Activated T-cell treated with anti-CD3 and anti-CD28 coated beads, Interleukin-2, amount 50 U/mL, for 1 hour (primary cell): ENCODE measurements around the gene INPP1.
A peak's percentile ranks its signal among the peaks of the same experiment; 100 is the strongest.
"Not testable (repeated sequence)": the region's sequence is repeated elsewhere in the genome, so short reads cannot be mapped to it uniquely, and the experiment has no call there.

Experiments
- DNase-seq: peaks from one replicate; pipeline ENCODE4 v3.0.0-alpha.2; 2020

The INPP1 gene, protein sequence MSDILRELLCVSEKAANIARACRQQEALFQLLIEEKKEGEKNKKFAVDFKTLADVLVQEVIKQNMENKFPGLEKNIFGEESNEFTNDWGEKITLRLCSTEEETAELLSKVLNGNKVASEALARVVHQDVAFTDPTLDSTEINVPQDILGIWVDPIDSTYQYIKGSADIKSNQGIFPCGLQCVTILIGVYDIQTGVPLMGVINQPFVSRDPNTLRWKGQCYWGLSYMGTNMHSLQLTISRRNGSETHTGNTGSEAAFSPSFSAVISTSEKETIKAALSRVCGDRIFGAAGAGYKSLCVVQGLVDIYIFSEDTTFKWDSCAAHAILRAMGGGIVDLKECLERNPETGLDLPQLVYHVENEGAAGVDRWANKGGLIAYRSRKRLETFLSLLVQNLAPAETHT

DNA sequence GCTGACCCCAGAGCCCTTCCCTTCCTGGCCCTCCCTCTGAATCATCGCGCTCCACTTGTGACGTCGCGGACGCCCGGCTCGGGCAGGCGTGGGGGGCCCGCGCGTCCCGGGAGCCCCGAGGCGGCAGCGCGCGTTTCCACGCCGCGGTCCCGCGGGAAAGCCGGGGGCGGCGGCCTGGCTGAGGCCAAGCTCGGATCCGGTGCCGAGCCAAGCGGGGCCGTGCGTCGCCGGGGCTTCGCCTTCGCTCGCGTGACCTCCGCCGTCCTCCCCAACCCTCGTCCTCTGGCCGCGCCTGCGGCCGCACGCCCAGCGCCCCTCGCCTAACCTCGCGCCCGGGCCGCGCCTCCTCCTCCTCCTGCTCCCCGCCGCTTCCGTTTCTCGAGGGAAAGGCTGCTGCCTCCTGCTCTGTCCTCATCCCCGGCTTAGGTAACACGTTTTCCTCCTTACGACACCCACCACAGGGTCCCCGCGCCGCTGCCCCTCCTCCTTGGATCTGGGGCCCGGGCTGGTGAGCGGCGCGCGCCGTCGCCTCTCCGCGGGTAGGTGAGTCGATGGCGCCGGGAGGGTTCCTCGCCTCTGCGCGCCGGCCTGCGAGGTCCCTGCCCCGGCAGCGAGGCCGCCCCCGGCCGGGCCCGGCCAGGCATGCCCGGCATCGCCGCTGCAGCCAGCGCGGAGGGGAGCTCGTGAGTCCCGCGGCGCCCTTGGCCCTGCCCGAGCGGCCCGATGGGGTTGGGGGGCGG lies at the start of gene INPP1:
TSS of gene INPP1 (plus strand) at position 54 of the 740 bp plus-strand sequence. CDS start 16,514 bp downstream, outside the sequence.
- DNase-seq, result peak; percentile 56

DNA sequence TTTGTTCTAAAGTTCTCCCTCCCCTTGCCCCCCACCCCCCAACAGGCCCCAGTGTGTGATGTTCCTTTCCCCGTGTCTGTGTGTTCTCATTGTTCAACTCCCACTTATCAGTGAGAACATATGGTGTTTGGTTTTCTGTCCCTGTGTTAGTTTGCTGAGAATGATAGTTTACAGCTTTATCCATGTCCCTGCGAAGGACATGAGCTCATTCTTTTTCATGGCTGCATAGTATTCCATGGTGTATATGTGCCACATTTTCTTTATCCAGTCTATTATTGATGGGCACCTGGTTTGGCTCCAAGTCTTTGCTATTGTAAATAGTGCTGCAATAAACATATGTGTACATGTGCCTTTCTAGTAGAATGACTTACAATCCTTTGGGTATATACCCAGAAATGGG lies 45.5 kb upstream of the INPP1 start:
- not testable (repeated sequence) for DNase-seq

DNA sequence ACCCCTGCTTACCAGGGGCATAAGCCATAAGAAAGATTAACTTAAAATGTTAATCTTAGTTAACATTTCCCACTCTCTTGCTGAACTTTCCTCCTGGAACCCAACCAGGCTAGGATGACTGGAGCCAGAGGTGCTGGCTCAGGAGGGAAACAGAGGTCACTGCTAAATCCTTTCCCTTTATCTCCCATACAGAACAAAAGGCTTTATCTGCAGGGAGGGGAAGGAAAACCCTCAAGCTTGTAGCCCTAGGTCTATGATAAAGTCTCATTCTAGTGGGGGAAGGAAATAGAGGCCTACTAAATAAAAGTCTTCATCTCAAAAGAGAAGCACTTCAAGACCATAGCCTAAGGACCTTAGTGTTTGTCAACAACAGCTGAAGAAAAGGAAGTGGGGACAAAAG lies 42.4 kb upstream of the INPP1 start:
- no peak for DNase-seq

DNA sequence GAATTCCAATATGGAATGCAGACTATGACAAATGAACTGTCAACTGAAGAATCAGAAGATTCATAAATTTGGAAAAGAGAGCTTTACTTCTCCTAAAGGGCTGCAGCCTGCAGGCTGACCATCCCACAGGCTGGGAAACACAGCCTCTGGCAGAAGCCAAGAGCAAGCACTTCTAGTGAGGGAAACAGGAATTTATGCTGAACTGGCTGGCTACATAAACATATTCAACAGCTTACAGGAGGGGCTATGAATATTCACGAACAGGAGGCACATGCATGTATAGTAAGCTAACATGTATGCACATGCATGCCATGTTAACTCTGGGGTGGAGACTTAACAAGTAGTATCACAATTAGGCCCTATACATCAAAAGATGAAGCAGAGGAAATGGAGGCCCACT lies 41.3 kb upstream of the INPP1 start:
- DNase-seq, result no peak

DNA sequence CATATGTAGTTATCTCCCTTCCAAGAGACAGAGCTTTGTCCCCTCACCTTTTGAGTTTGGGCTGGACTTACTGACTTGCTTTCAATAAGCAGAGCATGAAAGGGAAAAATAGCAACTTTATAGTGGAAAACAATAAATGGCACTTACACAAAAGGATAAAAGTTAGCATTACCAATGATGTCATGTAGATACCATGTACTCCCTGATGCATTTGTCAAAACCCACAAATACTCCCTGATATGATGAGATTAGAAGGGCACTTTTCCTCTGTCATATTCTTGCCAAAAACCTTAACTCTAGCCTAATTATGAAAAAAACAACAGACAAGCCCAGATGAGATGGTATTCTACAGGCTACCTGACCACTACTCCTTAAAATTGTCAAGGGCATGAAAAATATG lies 39.7 kb upstream of the INPP1 start:
- no peak for DNase-seq

DNA sequence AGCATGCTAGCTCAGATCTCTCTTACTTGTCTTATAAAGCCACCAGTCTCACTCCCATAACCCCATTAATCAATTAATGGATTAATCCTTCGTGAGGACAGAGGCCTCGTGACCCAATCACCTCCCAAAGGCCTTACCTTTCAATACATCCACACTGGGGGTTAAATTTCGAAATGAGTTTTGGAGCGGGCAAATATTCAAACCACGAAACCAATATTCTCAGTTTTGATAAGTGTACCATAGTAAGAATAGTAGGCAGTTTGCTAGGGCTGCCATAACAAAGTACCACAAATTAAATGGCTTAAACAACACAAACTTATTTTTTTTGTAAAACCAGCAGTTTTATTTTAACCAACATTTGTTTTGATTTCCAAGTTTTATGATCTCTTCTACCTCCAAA lies 39.0 kb upstream of the INPP1 start:
- DNase-seq, result no peak

DNA sequence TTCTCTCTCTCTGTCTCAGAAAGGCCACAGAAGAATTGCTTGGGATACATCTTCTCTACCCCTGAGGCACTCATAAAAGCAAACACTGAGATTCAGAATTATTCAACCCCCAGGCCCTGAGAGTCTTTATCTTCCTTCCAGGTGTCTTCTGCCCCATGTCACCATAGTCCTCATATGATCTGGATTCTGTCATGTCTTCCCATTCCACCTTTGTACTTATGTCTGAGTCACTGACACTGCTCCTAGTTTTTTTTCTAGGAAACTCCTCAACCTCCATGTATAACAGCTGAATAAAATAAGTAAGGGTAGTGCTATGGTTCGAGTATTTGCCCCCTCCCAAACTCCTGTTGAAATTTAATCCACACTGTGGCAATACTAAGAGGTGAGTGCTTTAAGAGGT lies 35.4 kb upstream of the INPP1 start:
- no peak for DNase-seq

DNA sequence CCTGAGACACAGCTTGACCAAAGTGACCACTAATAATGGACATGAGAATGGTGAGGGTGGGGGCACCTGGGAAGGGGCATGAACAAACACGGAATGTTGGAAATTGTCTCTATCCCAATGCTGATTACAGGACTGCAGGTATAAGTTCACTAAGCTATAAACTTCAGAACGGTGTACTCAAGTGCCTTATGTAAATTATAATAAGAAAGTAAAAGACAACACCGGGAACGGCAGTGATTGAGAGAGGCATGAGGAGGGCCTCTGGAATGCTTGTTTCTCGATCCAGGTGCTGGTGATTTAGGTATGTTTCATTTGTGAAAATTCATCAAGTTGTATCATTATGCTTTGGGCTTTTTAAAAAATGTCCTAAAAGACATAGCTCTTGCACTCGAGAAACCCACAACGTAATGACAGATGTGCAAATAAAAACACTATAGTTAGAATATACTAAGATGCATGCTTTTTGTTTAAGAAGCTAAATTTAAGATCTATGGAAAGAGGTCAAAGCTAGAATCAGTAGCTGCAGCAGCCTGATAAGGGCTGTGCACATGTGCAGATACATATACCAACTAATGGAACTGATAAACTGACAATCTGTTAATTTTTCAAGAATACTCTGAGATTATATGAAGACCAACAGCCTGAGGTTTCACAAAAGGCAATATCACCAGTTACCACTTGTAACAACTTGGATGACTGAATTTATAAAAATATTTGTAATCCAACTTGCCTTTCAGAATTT lies 31.3 kb upstream of the INPP1 start:
- no peak for DNase-seq

DNA sequence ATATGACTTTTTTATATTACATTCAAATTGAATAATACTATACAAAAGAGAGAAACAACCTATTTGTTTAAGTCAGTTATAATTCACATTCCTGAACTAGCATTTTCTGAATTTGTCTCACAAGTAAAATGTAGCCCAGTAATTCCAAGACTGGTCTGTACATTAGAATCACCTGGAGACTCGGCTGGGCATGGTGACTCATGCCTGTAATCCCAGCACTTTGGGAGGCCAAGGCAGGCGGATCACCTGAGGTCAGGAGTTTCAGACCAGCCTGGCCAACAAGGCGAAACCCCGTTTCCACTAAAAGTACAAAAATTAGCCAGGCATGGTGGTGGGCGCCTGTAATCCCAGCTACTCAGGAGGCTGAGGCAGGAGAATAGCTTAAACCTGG lies 30.8 kb upstream of the INPP1 start:
- not testable (repeated sequence) for DNase-seq

DNA sequence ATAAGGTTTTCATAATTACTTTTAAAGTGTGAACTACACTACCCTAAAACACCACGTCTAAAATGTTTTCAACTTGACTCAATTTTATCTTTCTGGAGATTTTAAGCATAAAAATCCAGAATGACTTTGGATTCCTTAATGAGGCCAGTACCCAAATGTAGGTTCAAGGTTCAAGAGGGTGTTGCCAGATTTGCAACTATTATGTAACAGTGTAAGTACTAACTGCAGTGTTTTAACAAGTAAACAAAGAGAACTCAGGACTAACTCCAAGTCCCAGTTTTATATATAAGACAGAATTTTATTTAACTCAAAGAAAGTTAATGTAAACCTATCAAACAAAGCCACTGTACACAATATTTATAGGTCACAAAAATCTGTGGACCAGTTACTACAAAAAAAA lies 29.5 kb upstream of the INPP1 start:
- DNase-seq, result no peak

DNA sequence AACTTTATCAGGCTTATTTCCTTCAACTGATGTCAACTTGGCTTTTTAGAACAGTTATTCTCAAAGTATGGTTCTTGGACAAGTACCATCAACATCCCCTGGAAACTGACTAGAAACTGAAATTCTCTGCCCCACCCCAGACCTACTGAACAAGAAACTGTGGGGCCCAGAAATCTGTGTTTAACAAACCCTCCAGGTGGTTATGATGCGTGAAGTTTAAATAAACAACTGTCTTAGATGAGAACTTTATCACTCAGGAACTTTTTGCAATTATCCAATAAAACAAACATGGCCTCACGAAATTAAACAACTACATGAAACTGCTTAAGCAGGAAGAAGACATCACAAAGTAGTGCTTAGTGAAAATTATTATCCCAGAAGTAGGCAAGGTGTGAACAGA lies 28.1 kb upstream of the INPP1 start:
- DNase-seq, result no peak

DNA sequence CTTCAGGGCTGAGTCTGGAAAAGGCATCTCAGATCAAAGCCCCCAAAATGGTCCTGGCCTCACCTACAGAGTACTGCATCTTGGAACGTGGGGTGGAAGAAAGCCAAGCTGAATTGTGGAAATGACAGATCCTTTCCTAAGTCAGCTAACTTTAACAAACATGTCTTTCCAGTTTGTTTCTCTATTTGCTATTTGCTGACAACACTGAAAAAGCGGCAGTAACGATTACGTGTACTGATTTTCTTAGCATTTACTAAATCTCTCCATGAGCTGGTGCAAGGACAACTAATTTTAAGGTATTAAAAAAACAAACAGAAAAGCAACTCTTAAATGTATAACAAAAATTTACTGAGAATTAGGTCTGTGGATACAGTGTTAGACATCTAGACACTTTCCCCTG lies 24.9 kb upstream of the INPP1 start:
- no peak for DNase-seq

DNA sequence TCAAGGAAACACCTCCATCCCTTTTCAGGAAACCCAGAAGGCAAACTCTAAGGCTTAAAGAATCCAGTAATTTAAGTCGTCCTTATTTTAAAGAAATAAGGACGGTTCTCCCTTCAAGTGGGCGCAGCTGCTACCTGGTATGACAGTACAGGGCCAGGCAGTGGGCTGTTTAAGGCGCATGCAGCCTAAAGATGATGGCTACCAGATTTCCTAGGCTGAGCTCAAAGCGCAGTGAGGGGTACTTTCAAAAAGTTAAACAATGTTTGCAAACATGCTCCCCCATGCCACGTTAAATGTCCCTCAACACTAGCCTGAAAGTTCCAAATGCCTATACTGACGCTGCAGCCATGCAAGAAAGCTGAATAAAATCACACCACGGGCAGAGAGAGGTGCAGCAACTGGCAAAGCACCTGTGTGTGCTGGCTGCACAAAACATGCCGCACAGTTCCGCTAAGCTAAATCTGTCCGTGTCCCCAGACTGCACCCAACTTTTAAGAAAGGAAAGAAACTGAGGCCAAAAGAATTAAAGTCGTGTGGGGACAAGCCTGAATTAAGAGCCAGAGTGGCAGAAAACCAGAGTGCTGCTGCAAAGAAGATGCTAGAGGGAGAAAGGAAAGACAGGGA lies 24.3 kb upstream of the INPP1 start:
- DNase-seq, result peak; percentile 37

DNA sequence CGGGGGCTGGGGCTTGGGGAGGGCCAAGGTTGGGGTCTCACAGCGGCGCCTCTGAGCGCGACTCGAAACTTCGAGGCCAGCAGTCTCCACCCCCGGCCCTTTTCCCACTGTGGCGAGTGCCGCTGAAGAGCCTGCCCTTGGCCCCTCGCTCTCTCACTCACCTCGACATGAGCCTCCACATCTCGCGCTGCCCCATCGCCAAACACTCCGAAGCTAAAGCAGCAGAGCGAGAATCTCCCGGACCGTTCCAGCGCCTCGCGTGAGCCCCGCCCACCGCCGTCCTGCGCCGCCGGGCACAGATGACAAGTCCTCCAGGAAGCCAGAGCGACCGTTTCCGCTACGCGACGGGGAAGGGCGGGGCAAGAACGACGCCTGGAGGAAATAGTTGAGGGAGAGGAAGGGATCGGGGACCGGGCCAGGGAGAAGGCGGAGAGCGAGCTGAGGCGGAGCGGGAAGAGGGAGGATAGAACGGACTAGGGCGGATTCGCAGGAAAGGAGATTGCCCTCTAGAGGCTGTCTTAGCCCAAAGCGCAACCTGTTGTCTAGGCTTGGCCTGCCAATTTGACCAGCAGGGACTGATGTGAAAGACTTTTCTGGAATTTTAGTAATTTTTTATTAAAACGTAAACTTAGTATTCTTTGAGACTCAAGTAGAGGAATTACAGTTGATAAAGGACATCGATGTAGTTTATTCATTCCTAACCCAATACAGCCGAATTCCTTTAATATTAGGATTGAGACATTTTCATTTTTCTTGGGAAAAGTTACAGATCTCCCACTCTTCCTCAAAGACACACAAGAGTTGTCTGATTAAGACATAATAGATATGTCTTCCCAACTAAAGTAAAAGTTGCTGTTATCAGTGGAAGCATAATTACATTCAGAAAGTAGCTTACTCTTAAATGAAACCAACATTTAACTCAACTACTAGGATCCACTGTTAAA lies 23.6 kb upstream of the INPP1 start, which contains the start of gene HIBCH:
TSS of gene HIBCH (minus strand) at position 272 of the 944 bp plus-strand sequence. CDS start at position 196, 76 bp downstream.
- peak; percentile 85 for DNase-seq

DNA sequence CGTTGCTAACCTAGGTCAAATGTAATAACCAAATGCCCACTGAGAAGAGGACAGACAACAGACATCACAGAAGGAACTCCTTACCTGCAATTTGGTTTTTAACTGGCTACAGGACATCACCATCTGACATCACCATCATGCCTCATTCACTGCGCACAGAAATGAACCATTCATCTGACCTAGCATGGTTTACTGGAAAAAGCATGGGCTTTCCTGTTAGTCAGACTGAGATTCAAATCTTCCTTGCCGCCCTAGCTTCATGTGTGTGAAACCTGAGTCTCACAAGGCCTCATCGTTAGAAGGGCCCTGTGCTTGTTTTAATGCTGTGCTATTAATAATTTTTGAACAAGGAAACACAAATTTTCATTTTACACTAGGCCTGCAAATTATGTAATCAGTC lies 22.7 kb upstream of the INPP1 start:
- DNase-seq, result no peak

DNA sequence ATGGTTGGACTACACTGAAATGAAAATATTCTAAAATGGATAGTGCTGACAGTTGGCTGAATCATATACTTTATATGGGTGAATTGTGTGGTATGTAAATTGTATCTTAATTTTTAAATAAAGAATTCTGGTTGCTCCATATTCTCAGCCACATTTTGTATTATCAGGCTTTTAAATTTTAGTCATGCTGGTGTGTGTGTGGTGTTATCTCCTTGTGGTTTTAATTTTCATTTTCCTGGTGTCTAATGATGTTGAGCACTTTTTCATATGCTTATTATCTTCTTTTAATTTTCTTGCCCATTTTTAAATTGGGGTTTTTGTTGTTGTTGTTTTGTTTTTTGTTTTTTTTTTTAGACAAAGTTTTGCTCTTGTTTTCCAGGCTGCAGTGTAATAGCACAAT lies 20.0 kb upstream of the INPP1 start:
- DNase-seq, result no peak

DNA sequence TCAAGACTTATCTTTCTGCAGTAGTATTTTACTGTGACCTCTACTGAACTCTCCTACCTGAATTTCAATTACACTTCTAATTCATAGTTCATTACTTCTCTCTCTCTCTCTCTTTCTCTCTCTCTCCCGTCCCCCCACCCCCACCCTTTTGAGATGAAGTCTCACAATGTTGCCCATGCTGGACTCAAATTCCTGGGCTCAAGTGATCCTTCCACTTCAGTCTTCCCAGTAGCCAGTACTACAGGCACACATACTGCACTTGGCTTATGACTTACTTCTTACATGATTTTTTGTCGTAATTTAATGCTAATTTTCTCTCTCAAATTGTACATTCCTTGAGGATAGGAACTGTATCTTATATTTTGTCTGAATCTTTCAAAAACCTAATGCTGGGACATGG lies 17.8 kb upstream of the INPP1 start:
- no peak for DNase-seq

DNA sequence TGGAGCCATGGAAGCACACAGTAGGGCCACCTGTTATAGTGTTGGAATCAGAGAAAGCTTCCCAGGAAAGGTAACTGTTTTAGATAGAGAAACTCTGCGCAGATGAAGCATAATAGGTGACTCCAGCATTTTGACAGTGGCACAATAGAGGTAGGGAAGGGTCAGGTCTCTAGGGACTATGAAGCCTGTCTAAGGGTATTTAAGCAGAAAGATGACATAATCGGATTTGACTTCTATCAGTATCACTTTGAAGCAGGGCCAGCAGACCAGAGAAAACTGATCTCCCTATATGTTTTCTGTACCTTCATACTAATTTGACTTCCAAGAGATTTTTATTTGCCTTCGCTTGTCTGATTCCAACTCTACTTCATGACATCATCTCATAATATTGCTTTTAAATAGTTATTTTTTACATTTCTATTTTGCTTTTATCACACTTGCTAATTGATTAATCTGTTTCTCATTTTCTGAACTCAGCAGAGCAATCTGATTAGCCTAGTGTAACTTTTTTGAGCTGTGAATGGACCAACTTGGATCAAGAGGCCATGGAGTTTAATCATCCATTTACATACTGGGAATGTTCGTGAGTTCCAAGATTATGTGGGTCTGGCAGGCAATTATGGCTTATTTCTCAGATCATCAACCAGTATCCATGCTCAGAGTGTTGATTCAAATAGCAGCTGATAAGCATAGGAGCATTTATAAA lies 15.4 kb upstream of the INPP1 start:
- no peak for DNase-seq

DNA sequence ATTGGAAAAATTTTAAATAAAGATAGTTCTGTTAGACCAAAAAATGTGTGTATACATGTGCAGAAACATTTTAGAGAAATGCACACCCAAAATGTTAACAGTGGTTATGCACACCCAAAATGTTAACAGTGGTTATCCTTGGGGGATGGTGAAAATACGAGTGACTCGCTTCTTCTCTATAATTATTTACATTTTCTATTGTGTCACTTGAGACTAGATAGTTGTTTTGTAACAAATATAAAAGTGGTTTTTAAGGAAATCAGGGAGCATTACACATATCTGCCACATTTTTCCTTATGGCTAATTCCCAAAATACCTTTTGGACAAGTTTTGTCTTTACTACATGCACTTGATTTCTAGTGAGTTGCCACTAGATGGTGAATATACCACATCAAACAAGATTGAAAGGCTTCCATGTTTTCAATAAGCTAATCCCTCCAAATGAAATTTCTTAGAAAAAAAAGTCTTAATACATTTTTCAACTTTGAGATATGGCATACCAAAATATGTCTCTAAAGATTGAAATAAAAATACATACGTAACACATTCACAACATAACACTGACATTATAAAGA lies 14.7 kb upstream of the INPP1 start:
- DNase-seq, result no peak

DNA sequence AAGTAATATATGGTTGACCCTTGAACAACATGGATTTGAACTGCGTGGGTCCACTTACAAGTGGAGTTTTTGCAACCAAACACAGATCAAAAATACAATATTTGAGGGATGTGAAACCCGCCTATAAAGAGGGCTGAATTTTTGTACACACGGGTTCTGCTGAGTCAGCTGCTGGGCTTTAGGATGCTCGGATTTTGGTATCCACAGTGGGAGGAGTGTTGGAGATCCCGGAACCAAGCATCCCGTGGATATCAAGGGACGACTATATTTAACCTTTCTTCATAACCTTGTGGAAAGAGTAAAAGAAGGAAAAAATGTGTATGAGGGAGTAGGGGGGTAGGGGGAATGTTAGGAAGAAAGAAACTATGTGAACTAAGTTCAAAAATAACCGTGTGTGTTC lies 10.0 kb upstream of the INPP1 start:
- DNase-seq, result no peak

DNA sequence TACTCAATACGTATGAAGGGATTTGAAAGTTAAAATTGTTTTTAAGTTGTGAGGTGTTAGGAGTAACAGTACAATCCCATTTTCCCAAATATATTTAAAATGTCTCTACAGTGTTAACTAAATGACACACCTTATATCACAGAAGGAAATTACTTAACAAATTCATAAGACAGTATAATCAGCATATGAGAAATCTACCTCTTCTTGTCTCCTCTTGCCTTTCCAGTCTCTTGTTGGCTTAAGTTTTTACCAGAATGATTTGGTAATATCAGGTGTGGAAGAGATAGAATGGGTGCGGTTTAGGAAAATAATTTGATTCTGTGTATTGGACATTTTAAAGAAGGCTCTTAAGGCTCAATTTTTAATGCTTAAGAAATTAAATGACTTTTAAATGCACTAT lies 9.5 kb upstream of the INPP1 start:
- no peak for DNase-seq
